Transverse colon (tissue), 4 donors: ENCODE measurements around the gene MLC1. TPM values are rescaled to one million over a fixed set of nuclear protein-coding genes. Genes with fewer than 3 reads are reported as not detected.
A peak's percentile ranks its signal among the peaks of the same experiment; 100 is the strongest.

Experiments used
- DNase-seq: peaks from one replicate; pipeline ENCODE4 v3.0.0-alpha.2; 2019
- H3K27ac ChIP-seq, 4 donors: fragments of 200-600 bp; sonication (generic); 2 replicates each; pipeline ENCODE4 v1.5.1; 2016 to 2018; ENCODE audit warnings: inconsistent platforms in 4 of 4
- H3K27me3 ChIP-seq: fragments of 200-600 bp; sonication (generic); 2 replicates; pipeline ENCODE4 v1.5.1; 2017; ENCODE audit warnings: inconsistent platforms
- H3K36me3 ChIP-seq, 4 donors: fragments of 200-600 bp; sonication (generic); 2 replicates each; pipeline ENCODE4 v1.5.1; 2017 to 2019; ENCODE audit warnings: inconsistent platforms in 4 of 4
- H3K4me1 ChIP-seq, 4 donors: fragments of 200-600 bp; sonication (generic); 2 replicates each; pipeline ENCODE4 v1.5.1; 2017 to 2020; ENCODE audit warnings: inconsistent platforms in 4 of 4
- H3K4me3 ChIP-seq, 4 donors: fragments of 200-600 bp; sonication (generic); 1 replicate in 1 of 4; 2 replicates in 3 of 4; pipeline versions ENCODE4 v1.5.1 to v1.6.1; 2017 to 2019; ENCODE audit warnings: inconsistent platforms in 4 of 4
- H3K9me3 ChIP-seq, 2 donors: fragments of 200-600 bp; sonication (generic); 2 replicates each; pipeline ENCODE4 v1.5.1; 2017 to 2019; ENCODE audit warnings: inconsistent platforms in 2 of 2
- CTCF ChIP-seq, 5 experiments: fragments of 200-600 bp in 3 of 5; fragments of 450-650 bp in 2 of 5; sonication (generic) in 3 of 5; IDR thresholded peaks; 1 replicate in 2 of 5; 2 replicates in 3 of 5; pipeline ENCODE4 v1.5.1; 2016 to 2017; ENCODE audit warnings: antibody characterized with exemption in 5 of 5, inconsistent platforms in 3 of 5, mild to moderate bottlenecking in 2 of 5, moderate library complexity in 1 of 5
- EP300 ChIP-seq: sonication (generic); formaldehyde crosslinking; IDR thresholded peaks from one replicate; pipeline ENCODE4 v1.6.1; 2017; ENCODE audit warnings: antibody characterized with exemption, low read depth
- POLR2A ChIP-seq: fragments of 450-650 bp; IDR thresholded peaks from one replicate; pipeline ENCODE4 v1.6.1; 2016; ENCODE audit warnings: antibody characterized with exemption, mild to moderate bottlenecking, moderate library complexity
- POLR2AphosphoS5 ChIP-seq, 3 donors: sonication (generic); formaldehyde crosslinking; IDR thresholded peaks; one replicate each; pipeline ENCODE4 v1.6.1; 2016; ENCODE audit warnings: antibody characterized with exemption in 3 of 3
- WGBS, 2 donors: methylation state at CpG; one replicate each; pipeline ENCODE4 v1.1.5; 2018; ENCODE audit warnings: low coverage in 1 of 2; 5-methylcytosine and 5-hydroxymethylcytosine counted together
- in situ Hi-C, 4 donors: fragments of 200-750 bp; cut with MboI; loops; one replicate each; pipeline versions ENCODE4 v1.15.0 to v1.15.1; 2017; ENCODE audit warnings: low sequenced_read_pairs in 3 of 4, low pct_ligation_motif_present in 1 of 4, low pct_unique_long_range_greater_than_20kb in 1 of 4
- intact Hi-C: fragments of 100-400 bp; cut with DNase I; formaldehyde crosslinking; loops from one replicate; pipeline ENCODE4 v1.15.1; 2023; ENCODE audit warnings: low total_unique reads
- total RNA-seq, 4 donors: library from RNA; depleted of rRNA; stranded (reverse); fragments of >200 nt; gene quantifications; one replicate each; pipeline ENCODE4 v1.1.0, GENCODE V29; 2016

Gene MLC1
- total RNA-seq, 4 donors from 2014 or later = not detected

DNA sequence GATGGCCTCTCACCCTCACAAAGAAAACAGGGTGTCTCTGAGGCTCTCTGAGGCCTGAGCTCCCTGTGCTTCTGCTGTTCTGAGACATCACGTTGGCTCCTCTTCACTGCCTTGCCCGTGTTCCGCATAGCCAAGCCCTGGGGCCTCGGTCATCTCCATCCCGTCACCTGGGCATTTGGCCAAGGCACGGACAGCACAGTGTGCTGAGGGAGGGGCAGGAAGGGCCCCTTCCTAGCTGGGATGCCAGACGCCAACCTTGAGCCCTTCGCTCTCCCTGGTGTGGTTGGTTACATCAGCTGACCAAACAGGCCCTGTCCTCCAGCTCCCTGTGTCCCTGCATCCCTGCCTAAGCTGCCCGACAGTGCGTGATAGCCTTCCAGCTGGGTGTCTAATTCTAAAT is 30.5 kb upstream of the MLC1 start:
- Histone ChIP-seq H3K27ac (peak overlapping the region in 1 of 4 donors; percentile 69), H3K4me1 (peaks cover 0 to 18% (median 0%) of the 10 kb centered on the region in 4 donors), H3K4me3 (no peak overlapping the region), H3K9me3 (no peaks in the 10 kb centered on the region), H3K27me3 (peaks cover 1% of the 10 kb centered on the region), H3K36me3 (no peaks in the 10 kb centered on the region)
- TF ChIP-seq POLR2AphosphoS5 (IDR thresholded peaks at IDR 0.05) (no peak), CTCF (IDR thresholded peaks at IDR 0.05) (no peak), POLR2A (no peak), EP300 (no peak)
- no peak for DNase-seq
- intact Hi-C loops (no loop called here), in situ Hi-C loops (no loop called here)
- 57 to 100% methylated on average over 2 to 10 of the region's 10 CpGs for WGBS, 2 donors

- no peak for DNase-seq
- in situ Hi-C loops = no loop called here
- no peak for TF ChIP-seq POLR2A
- no peak for TF ChIP-seq EP300
- TF ChIP-seq CTCF (IDR thresholded peaks at IDR 0.05) = no peak
- TF ChIP-seq POLR2AphosphoS5 (IDR thresholded peaks at IDR 0.05) = no peak
- Histone ChIP-seq H3K36me3 (no peaks in the 10 kb centered on the region), H3K27ac (peak overlapping the region; percentile 35 to 69 (median 54)), H3K4me1 (peaks cover 0 to 14% (median 0%) of the 10 kb centered on the region in 4 donors), H3K27me3 (no peaks in the 10 kb centered on the region), H3K9me3 (no peaks in the 10 kb centered on the region), H3K4me3 (peak overlapping the region in 2 of 4 donors; percentile 8 to 30)
- intact Hi-C loops = no loop called here
- WGBS, 2 donors = 27 to 58% methylated on average over 3 to 19 of the region's 19 CpGs
These were observed 29.2 kb upstream of the MLC1 start for GRCh38 chr22:50114221-50115021.

- DNase-seq = no peak
- Histone ChIP-seq H3K9me3 (no peaks in the 10 kb centered on the region), H3K4me3 (no peak overlapping the region), H3K4me1 (peaks cover 0 to 7% (median 0%) of the 10 kb centered on the region in 4 donors), H3K27me3 (no peaks in the 10 kb centered on the region), H3K36me3 (no peaks in the 10 kb centered on the region), H3K27ac (no peak overlapping the region)
- intact Hi-C loops = no loop called here
- 59 to 83% methylated on average over 2 to 28 of the region's 28 CpGs for WGBS, 2 donors
- TF ChIP-seq CTCF (IDR thresholded peaks at IDR 0.05) (no peak), EP300 (no peak), POLR2AphosphoS5 (IDR thresholded peaks at IDR 0.05) (no peak), POLR2A (no peak)
- in situ Hi-C loops = no loop called here
These were observed 27.2 kb upstream of the MLC1 start for GRCh38 chr22:50112151-50113118.

GRCh38 chr22:50111056-50111455 is 25.8 kb upstream of the MLC1 start:
- no peak overlapping the region for H3K4me3 ChIP-seq
- H3K4me1 ChIP-seq = peaks cover 0 to 7% (median 0%) of the 10 kb centered on the region in 4 donors
- in situ Hi-C loops = no loop called here
- H3K27ac ChIP-seq = no peak overlapping the region
- DNase-seq = no peak
- no peaks in the 10 kb centered on the region for H3K27me3 ChIP-seq
- intact Hi-C loops = no loop called here
- H3K36me3 ChIP-seq = no peaks in the 10 kb centered on the region
- no peaks in the 10 kb centered on the region for H3K9me3 ChIP-seq
- 80 to 91% methylated on average over 1 of the region's 1 CpG for WGBS, 2 donors
- TF ChIP-seq EP300 = no peak
- TF ChIP-seq POLR2A = no peak
- TF ChIP-seq POLR2AphosphoS5 (IDR thresholded peaks at IDR 0.05) = no peak
- no peak for TF ChIP-seq CTCF (IDR thresholded peaks at IDR 0.05)
